Ovary (tissue), 3 donors: Measurements from ENCODE around the gene TMEM238L.

Source experiments
- CTCF ChIP-seq, 3 donors: fragments of 450-650 bp in 2 of 3; fragments of 200-600 bp in 1 of 3; IDR thresholded peaks; one replicate each; pipeline versions ENCODE4 v1.5.1 to v1.8.0; 2016 to 2022; ENCODE audit warnings: antibody characterized with exemption in 3 of 3, mild to moderate bottlenecking in 1 of 3
- EP300 ChIP-seq: sonication (generic); formaldehyde crosslinking; IDR thresholded peaks from one replicate; pipeline ENCODE4 v1.6.1; 2017; ENCODE audit warnings: antibody characterized with exemption
- donor health status: DM: no; HTN: no; CAD: no.

- TF ChIP-seq CTCF (IDR thresholded peaks at IDR 0.05) (no peak), EP300 (no peak)
These were observed 16.4 kb downstream of the TMEM238L start for GRCh38 chr17:10787306-10788045.
